H1 (cell line): ENCODE results near the gene ENTPD8. TPM values are rescaled to one million over a fixed set of nuclear protein-coding genes. Genes with fewer than 3 reads are reported as not detected.

Experiments used
- CBX5 ChIP-seq: fragments of 300-800, 300-1000 bp; sonication (generic); IDR thresholded peaks from 2 replicates; pipeline ENCODE4 v1.7.1; 2016; ENCODE audit warnings: antibody characterized with exemption, low read length, low read depth
- HDAC2 ChIP-seq, 2 experiments: fragments of 300-600 bp in 1 of 2; sonication (generic) in 1 of 2; IDR thresholded peaks; 2 replicates each; pipeline ENCODE4 v1.6.1; 2011 to 2012; ENCODE audit warnings: low read depth in 2 of 2, low read length in 2 of 2, mild to moderate bottlenecking in 2 of 2, moderate library complexity in 2 of 2, borderline replicate concordance in 1 of 2, inconsistent platforms in 1 of 2
- RAD21 ChIP-seq, 2 experiments: IDR thresholded peaks in 1 of 2; conservative IDR thresholded peaks in 1 of 2; 2 replicates each; pipeline ENCODE4 v1.6.1; 2011; ENCODE audit warnings: low read depth in 2 of 2, low read length in 2 of 2, improper control_type of control experiment in 1 of 2, inconsistent platforms in 1 of 2, mild to moderate bottlenecking in 1 of 2, moderate library complexity in 1 of 2
- SIN3A ChIP-seq, 2 experiments: IDR thresholded peaks in 1 of 2; conservative IDR thresholded peaks in 1 of 2; 2 replicates each; pipeline ENCODE4 v1.6.1; 2011 to 2012; ENCODE audit warnings: low read length in 2 of 2, improper control_type of control experiment in 1 of 2, low read depth in 1 of 2, mild to moderate bottlenecking in 1 of 2
- SP1 ChIP-seq: IDR thresholded peaks from 2 replicates; pipeline ENCODE4 v1.6.1; 2011; ENCODE audit warnings: low read depth, low read length
- SP2 ChIP-seq: IDR thresholded peaks from 2 replicates; pipeline ENCODE4 v1.6.1; 2012; ENCODE audit warnings: mild to moderate bottlenecking, low read length, inconsistent platforms
- TAF7 ChIP-seq: optimal IDR thresholded peaks from 2 replicates; pipeline ENCODE3; 2011; ENCODE audit warnings: low read depth, mild to moderate bottlenecking, inconsistent platforms, low read length, moderate library complexity, borderline replicate concordance
- ZNF274 ChIP-seq: IDR thresholded peaks from 2 replicates; pipeline ENCODE4 v1.7.0; 2012; ENCODE audit warnings: low read length, borderline replicate concordance; ENCODE audit errors: extremely low read depth
- polyA plus RNA-seq, 7 experiments: library from polyadenylated mRNA; depleted of rRNA in 3 of 7; stranded (reverse) in 5 of 7; unstranded in 2 of 7; fragments of >200 nt in 5 of 7; fragments of 200-250 nt in 2 of 7; gene quantifications; 1 replicate in 5 of 7; 2 replicates in 1 of 7; 4 replicates in 1 of 7; pipeline versions ENCODE4 v1.2.1 to v1.2.3, GENCODE V29; 2011 to 2013; ENCODE audit warnings: missing spikeins in 2 of 7, mixed read lengths in 2 of 7
- total RNA-seq: library from RNA; stranded (reverse); fragmentation: NEBNext Ultra II Directional; extraction: Animal tissue kit (Norgen Biotek cat#: 25700); gene quantifications from 2 replicates; pipeline ENCODE4 v1.2.1, GENCODE V29; 2021
- TF ChIP-seq, protein P1 (sequence below): fragments of 300-600 bp; sonication (generic); IDR thresholded peaks from 2 replicates; pipeline ENCODE4 v1.7.1; 2012; ENCODE audit warnings: low read length, moderate library complexity, mild to moderate bottlenecking, inconsistent platforms; ENCODE audit not compliant: insufficient replicate concordance

Gene ENTPD8
- total and polyA plus RNA-seq, 2 of the 8 experiments (the other 6 are each of a cell fraction or from before 2014, with no cell fraction given): 0.48 to 0.51 TPM

DNA sequence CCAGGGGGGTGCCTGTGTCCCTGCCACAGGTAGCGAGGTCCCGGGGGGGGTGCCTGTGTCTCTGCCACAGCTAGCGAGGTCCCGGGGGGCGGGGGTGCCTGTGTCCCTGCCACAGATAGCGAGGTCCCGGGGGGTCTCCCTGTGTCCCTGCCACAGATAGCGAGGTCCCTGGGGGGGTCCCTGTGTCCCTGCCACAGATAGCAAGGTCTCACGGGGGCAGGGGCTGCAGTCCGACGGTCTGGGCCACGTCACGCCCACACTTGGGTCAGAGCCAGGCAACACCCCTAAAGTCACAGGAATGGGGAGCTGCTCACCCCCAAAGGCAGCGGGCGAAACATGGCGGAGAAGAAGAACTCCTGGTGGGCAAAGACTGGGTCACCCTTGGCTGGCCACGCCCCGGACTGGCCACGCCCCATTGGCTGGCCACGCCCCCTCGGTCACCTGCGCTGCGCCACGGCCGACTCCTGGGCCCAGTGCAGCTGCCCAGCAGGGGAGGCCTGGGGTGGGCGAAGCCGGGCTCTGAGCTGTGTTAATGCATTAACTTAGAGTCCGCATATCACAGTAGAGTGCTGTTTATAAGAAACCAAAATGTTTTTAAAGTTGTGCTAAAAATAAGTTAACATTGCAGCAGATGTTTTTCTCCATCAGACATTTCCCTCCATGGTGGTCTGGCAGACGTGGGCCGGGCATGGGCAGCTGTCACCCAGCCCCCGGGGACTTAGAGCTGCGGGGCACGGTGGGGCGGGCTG, 11.0 kb downstream of the ENTPD8 start (continued):
- TF ChIP-seq, protein P1, sequence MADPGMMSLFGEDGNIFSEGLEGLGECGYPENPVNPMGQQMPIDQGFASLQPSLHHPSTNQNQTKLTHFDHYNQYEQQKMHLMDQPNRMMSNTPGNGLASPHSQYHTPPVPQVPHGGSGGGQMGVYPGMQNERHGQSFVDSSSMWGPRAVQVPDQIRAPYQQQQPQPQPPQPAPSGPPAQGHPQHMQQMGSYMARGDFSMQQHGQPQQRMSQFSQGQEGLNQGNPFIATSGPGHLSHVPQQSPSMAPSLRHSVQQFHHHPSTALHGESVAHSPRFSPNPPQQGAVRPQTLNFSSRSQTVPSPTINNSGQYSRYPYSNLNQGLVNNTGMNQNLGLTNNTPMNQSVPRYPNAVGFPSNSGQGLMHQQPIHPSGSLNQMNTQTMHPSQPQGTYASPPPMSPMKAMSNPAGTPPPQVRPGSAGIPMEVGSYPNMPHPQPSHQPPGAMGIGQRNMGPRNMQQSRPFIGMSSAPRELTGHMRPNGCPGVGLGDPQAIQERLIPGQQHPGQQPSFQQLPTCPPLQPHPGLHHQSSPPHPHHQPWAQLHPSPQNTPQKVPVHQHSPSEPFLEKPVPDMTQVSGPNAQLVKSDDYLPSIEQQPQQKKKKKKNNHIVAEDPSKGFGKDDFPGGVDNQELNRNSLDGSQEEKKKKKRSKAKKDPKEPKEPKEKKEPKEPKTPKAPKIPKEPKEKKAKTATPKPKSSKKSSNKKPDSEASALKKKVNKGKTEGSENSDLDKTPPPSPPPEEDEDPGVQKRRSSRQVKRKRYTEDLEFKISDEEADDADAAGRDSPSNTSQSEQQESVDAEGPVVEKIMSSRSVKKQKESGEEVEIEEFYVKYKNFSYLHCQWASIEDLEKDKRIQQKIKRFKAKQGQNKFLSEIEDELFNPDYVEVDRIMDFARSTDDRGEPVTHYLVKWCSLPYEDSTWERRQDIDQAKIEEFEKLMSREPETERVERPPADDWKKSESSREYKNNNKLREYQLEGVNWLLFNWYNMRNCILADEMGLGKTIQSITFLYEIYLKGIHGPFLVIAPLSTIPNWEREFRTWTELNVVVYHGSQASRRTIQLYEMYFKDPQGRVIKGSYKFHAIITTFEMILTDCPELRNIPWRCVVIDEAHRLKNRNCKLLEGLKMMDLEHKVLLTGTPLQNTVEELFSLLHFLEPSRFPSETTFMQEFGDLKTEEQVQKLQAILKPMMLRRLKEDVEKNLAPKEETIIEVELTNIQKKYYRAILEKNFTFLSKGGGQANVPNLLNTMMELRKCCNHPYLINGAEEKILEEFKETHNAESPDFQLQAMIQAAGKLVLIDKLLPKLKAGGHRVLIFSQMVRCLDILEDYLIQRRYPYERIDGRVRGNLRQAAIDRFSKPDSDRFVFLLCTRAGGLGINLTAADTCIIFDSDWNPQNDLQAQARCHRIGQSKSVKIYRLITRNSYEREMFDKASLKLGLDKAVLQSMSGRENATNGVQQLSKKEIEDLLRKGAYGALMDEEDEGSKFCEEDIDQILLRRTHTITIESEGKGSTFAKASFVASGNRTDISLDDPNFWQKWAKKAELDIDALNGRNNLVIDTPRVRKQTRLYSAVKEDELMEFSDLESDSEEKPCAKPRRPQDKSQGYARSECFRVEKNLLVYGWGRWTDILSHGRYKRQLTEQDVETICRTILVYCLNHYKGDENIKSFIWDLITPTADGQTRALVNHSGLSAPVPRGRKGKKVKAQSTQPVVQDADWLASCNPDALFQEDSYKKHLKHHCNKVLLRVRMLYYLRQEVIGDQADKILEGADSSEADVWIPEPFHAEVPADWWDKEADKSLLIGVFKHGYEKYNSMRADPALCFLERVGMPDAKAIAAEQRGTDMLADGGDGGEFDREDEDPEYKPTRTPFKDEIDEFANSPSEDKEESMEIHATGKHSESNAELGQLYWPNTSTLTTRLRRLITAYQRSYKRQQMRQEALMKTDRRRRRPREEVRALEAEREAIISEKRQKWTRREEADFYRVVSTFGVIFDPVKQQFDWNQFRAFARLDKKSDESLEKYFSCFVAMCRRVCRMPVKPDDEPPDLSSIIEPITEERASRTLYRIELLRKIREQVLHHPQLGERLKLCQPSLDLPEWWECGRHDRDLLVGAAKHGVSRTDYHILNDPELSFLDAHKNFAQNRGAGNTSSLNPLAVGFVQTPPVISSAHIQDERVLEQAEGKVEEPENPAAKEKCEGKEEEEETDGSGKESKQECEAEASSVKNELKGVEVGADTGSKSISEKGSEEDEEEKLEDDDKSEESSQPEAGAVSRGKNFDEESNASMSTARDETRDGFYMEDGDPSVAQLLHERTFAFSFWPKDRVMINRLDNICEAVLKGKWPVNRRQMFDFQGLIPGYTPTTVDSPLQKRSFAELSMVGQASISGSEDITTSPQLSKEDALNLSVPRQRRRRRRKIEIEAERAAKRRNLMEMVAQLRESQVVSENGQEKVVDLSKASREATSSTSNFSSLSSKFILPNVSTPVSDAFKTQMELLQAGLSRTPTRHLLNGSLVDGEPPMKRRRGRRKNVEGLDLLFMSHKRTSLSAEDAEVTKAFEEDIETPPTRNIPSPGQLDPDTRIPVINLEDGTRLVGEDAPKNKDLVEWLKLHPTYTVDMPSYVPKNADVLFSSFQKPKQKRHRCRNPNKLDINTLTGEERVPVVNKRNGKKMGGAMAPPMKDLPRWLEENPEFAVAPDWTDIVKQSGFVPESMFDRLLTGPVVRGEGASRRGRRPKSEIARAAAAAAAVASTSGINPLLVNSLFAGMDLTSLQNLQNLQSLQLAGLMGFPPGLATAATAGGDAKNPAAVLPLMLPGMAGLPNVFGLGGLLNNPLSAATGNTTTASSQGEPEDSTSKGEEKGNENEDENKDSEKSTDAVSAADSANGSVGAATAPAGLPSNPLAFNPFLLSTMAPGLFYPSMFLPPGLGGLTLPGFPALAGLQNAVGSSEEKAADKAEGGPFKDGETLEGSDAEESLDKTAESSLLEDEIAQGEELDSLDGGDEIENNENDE: no peak
- TF ChIP-seq HDAC2 (IDR thresholded peaks at IDR 0.05; ENCODE audit: borderline replicate concordance in 1 of 2, low read depth in 2 of 2, low read length in 2 of 2) (no peak), CBX5 (no peak), SP2 (no peak), RAD21 (IDR thresholded peaks at IDR 0.05 in 1 of 2, conservative IDR thresholded peaks at IDR 0.05 in 1 of 2; ENCODE audit: low read depth in 2 of 2, low read length in 2 of 2) (no peak), SIN3A (conservative IDR thresholded peaks at IDR 0.05 in 1 of 2, IDR thresholded peaks at IDR 0.05 in 1 of 2; ENCODE audit: low read depth in 1 of 2, low read length in 2 of 2) (no peak), ZNF274 (no peak), SP1 (no peak), TAF7 (no peak)
